DMS 273 (cell line): Measurements from ENCODE around the gene FCGR2B.
"Not testable (repeated sequence)": the region's sequence is repeated elsewhere in the genome, so short reads cannot be mapped to it uniquely, and the experiment has no call there.

Experiments used
- DNase-seq: peaks from one replicate; lab custom pipeline; 2025; ENCODE audit not compliant: unreplicated experiment; lab: John Stamatoyannopoulos, UW

The FCGR2B gene

GRCh38 chr1:161647507-161648360 lies 15.2 kb upstream of the FCGR2B start:
- DNase-seq, result peak; percentile 32

DNA sequence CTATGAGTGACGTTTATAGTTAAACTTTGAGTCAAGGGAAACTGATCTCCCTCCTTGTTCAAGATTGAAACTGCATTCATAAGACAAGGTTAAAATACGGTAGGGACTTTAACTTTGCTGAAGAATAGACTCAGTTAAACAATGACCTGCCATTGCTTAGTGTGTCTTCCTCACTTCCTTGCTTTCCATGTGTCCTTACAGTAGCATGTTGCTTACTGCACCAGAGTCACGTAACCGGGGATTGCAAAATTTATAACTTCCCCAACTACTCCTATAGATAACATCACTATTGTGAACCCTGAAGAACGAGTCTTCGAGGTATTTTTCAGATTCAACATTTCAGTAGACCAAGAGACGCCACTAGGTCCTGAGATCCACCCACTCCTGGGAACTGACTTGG lies 9.4 kb upstream of the FCGR2B start:
- DNase-seq, result not testable (repeated sequence)

DNA sequence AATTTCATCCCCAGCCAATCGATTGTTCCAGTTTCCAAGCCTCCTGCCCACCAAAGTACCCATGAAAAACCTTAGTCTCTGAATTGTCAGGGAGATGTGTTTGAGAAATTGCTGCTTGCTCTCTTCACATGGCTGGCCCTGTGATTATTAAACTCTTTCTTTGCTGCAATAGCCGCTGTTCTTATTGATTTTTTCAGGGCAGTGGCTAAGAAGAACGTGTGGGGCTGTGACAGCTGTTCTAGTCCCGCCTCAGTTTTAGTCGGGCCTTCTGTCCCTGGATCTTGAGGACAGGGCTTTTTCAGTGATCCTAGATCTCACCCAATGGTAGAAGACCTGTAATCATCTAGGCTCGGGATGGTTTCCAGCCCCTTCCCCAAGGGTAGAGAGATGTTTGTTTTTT lies 9.0 kb upstream of the FCGR2B start:
- DNase-seq, result not testable (repeated sequence)

DNA sequence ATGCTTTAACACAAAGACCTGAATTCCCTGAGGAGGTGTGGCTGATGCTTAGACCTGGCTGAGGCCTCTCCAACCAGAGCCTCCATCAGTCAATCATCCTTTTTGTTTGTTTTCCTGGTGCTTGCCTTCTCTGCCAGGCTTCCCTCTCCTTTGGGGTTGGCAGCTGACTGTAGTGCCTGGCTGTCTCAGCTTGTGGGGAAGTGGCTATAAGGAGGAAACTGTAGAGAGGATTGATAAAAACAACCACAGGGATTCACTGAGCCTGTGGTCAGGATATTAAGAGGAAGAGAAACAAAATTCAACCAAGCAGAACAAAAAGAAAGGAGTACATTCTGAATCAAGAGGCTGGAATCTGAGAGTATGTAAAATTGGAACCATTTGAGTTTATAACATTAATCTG lies 4.4 kb upstream of the FCGR2B start:
- DNase-seq, result not testable (repeated sequence)

- DNase-seq, result not testable (repeated sequence)
Observed at GRCh38 chr1:161661660-161662311, 1.2 kb upstream of the FCGR2B start.

GRCh38 chr1:161663569-161663968 lies 626 bp downstream of the FCGR2B start:
- not testable (repeated sequence) for DNase-seq

DNA sequence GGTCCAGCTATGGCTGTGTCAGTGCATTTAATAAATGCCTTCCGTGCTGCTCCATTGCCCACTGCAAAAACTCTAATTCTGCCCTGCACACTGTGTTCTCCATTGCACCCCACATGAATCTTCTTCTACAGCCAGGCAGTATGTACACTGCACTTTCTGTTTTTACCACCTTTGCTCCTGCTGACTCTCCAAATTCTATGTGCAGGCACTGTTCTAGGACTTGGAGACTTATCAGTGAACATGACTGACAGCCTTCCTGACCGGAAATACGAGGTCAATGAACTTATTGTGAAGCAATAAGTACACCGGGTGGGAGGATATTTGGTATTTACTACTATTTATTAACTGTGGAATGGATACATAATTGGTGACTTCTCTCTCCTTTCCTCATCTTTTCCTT lies 1.7 kb downstream of the FCGR2B start:
- not testable (repeated sequence) for DNase-seq

- DNase-seq, result not testable (repeated sequence)
Observed at GRCh38 chr1:161671045-161672020, 8.4 kb downstream of the FCGR2B start.

GRCh38 chr1:161673437-161673836 lies 10.5 kb downstream of the FCGR2B start:
- DNase-seq, result not testable (repeated sequence)

- DNase-seq, result not testable (repeated sequence)
Observed at GRCh38 chr1:161674447-161674846, 11.5 kb downstream of the FCGR2B start.

GRCh38 chr1:161674908-161675307 lies 12.0 kb downstream of the FCGR2B start:
- not testable (repeated sequence) for DNase-seq

DNA sequence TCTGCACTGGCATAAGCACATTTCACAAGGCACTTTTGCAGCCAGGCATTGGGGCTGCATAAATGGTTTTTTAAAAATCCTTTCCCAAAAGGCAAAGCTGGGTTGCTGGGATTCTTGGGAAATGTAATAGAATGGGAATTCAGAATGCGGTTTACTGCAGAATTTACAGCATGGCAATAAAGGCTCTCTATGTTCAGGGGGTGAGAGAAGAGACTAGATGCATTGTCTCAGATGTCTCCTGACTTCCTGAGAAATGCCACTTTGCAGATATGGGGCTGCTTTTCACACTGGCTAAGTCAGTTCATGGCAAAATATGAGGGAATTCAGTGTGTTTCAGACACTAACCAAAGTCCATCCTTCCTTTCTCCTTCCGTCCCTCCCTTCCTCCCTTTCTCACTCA lies 13.5 kb downstream of the FCGR2B start:
- DNase-seq, result no peak

- DNase-seq, result no peak
Observed at GRCh38 chr1:161676958-161677689, 14.2 kb downstream of the FCGR2B start.

- DNase-seq, result no peak
Observed at GRCh38 chr1:161678500-161678899, 15.6 kb downstream of the FCGR2B start.

DNA sequence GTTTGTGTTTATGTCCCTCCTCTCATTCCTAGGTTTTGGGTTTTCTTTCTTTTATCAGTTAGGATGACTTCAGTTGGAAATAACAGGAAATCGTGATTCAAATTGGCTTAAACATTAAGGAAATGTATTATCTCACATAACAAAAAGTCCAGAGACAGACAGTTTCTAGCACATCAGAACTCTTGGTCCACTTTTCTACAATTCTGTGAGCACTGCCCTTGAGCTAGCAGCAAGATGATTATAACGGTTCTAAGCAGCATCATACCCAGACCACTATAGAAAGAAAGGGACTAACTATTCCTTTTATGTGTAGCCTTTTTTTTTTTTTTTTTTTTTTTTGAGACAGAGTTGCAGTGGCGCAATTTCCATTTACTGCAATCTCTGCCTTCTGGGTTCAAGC lies 18.9 kb downstream of the FCGR2B start:
- no peak for DNase-seq

GRCh38 chr1:161688946-161689345 lies 26.0 kb downstream of the FCGR2B start:
- DNase-seq, result no peak

GRCh38 chr1:161691846-161692245 lies 28.9 kb downstream of the FCGR2B start:
- no peak for DNase-seq

- not testable (repeated sequence) for DNase-seq
Observed at GRCh38 chr1:161693020-161693712, 30.2 kb downstream of the FCGR2B start.

DNA sequence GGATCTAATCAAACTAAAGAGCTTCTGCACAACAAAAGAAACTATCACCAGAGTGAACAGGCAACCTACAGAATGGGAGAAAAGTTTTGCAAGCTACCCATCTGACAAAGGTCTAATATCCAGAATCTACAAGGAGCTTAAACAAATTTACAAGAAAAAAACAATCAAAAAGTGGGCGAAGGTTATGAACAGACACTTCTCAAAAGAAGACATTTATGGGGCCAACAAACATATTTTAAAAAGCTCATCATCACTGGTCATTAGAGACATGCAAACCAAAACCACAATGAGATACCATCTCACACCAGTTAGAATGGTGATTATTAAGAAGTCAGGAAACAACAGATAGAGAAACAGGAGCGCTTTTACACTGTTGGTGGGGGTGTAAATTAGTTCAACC lies 35.4 kb downstream of the FCGR2B start:
- DNase-seq, result not testable (repeated sequence)

DNA sequence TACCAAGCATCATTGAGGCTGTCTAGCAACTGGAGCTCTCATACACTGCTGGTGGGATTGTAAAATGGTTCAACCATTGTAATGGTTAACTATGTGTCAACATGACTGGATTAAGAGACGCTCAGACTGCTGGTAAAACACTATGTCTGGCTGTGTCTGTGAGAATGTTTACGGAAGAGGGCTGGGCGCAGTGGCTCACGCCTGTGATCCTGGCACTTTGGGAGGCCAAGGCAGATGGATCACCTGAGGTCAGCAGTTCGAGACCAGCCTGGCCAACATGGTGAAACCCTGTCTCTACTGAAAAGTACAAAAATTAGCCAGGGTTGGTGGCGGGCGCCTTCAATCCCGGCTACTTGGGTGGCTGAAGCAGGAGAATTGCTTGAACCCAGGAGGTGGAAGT lies 39.3 kb downstream of the FCGR2B start:
- DNase-seq, result no peak
